H9 (cell line): ENCODE measurements around the gene TCF7L2. TPM values are rescaled to one million over a fixed set of nuclear protein-coding genes. Genes with fewer than 3 reads are reported as not detected.

Experiments used
- DNase-seq: peaks from one replicate; pipeline ENCODE4 v3.0.0-alpha.2; 2017
- H2AFZ ChIP-seq: one replicate; pipeline ENCODE4 v1.6.1; 2013; ENCODE audit warnings: mild to moderate bottlenecking, low read length, control low read depth, moderate library complexity
- H2AK5ac ChIP-seq: 2 replicates; pipeline ENCODE4 v1.6.1; 2013; ENCODE audit warnings: low read length, control low read depth, mixed read lengths; ENCODE audit not compliant: insufficient read length
- H2BK120ac ChIP-seq: one replicate; pipeline ENCODE4 v1.6.1; 2013; ENCODE audit warnings: low read depth, mild to moderate bottlenecking, low read length, control low read depth, inconsistent platforms; ENCODE audit not compliant: poor library complexity, severe bottlenecking
- H2BK12ac ChIP-seq: 2 replicates; pipeline ENCODE4 v1.6.1; 2013; ENCODE audit warnings: low read length, control low read depth, mixed read lengths, low read depth; ENCODE audit not compliant: insufficient read length
- H2BK15ac ChIP-seq: 2 replicates; pipeline ENCODE4 v1.6.1; 2013; ENCODE audit warnings: low read depth, low read length, control low read depth
- H2BK20ac ChIP-seq: one replicate; pipeline ENCODE4 v1.6.1; 2013; ENCODE audit warnings: low read depth, mild to moderate bottlenecking, low read length, control low read depth, inconsistent platforms; ENCODE audit not compliant: poor library complexity, severe bottlenecking
- H2BK5ac ChIP-seq: 2 replicates; pipeline ENCODE4 v1.6.1; 2013; ENCODE audit warnings: low read length, control low read depth, mixed read lengths; ENCODE audit not compliant: insufficient read length
- H3K14ac ChIP-seq: 2 replicates; pipeline ENCODE4 v1.6.1; 2013; ENCODE audit warnings: low read length, control low read depth; ENCODE audit not compliant: insufficient read depth
- H3K18ac ChIP-seq: 2 replicates; pipeline ENCODE4 v1.6.1; 2013; ENCODE audit warnings: low read depth, mild to moderate bottlenecking, mixed read lengths, low read length, control low read depth; ENCODE audit not compliant: insufficient read length
- H3K23ac ChIP-seq: 2 replicates; pipeline ENCODE4 v1.6.1; 2013; ENCODE audit warnings: low read length, control low read depth, mixed read lengths, low read depth; ENCODE audit not compliant: insufficient read length
- H3K23me2 ChIP-seq: 2 replicates; pipeline ENCODE4 v1.6.1; 2013; ENCODE audit warnings: low read depth, mild to moderate bottlenecking, mixed read lengths, low read length, control low read depth; ENCODE audit not compliant: insufficient read length, poor library complexity, severe bottlenecking
- H3K27ac ChIP-seq: 2 replicates; pipeline ENCODE4 v1.5.1; 2013; ENCODE audit warnings: low read length, control low read depth, mixed read lengths, low read depth; ENCODE audit not compliant: insufficient read length
- H3K27me3 ChIP-seq: 2 replicates; pipeline ENCODE4 v1.6.1; 2013; ENCODE audit warnings: low read length, control low read depth, inconsistent platforms; ENCODE audit not compliant: insufficient read depth
- H3K4ac ChIP-seq: 2 replicates; pipeline ENCODE4 v1.6.1; 2013; ENCODE audit warnings: low read depth, mild to moderate bottlenecking, control low read depth, inconsistent platforms, low read length, moderate library complexity
- H3K4me1 ChIP-seq: 2 replicates; pipeline ENCODE4 v1.6.1; 2013; ENCODE audit warnings: low read length, control low read depth, inconsistent platforms; ENCODE audit not compliant: insufficient read depth
- H3K4me2 ChIP-seq: 2 replicates; pipeline ENCODE4 v1.6.1; 2013; ENCODE audit warnings: low read length, control low read depth, mixed read lengths; ENCODE audit not compliant: insufficient read length, insufficient read depth
- H3K56ac ChIP-seq: 2 replicates; pipeline ENCODE4 v1.6.1; 2013; ENCODE audit warnings: low read depth, mild to moderate bottlenecking, mixed read lengths, low read length, control low read depth; ENCODE audit not compliant: insufficient read length
- H3K79me1 ChIP-seq: 2 replicates; pipeline ENCODE4 v1.6.1; 2013; ENCODE audit warnings: low read depth, mild to moderate bottlenecking, moderate library complexity, low read length, control low read depth, inconsistent platforms; ENCODE audit not compliant: insufficient read depth, poor library complexity, severe bottlenecking
- H3K79me2 ChIP-seq: 2 replicates; pipeline ENCODE4 v1.6.1; 2013; ENCODE audit warnings: low read length, control low read depth, inconsistent platforms; ENCODE audit not compliant: insufficient read depth
- H3K9ac ChIP-seq: 2 replicates; pipeline ENCODE4 v1.6.1; 2013; ENCODE audit warnings: low read length, control low read depth, mixed read lengths; ENCODE audit not compliant: insufficient read length; ENCODE audit errors: extremely low read depth
- H3K9me3 ChIP-seq: one replicate; pipeline ENCODE4 v1.6.1; 2013; ENCODE audit warnings: low read depth, low read length, inconsistent platforms; ENCODE audit not compliant: control insufficient read depth
- H3T11ph ChIP-seq: one replicate; pipeline ENCODE4 v1.6.1; 2013; ENCODE audit warnings: mild to moderate bottlenecking, low read length, control low read depth, inconsistent platforms
- H4K20me1 ChIP-seq: one replicate; pipeline ENCODE4 v1.6.1; 2013; ENCODE audit not compliant: control insufficient read depth, insufficient read length, insufficient read depth
- H4K5ac ChIP-seq: 2 replicates; pipeline ENCODE4 v1.6.1; 2013; ENCODE audit warnings: low read depth, mild to moderate bottlenecking, mixed read lengths, low read length, control low read depth; ENCODE audit not compliant: insufficient read length
- H4K8ac ChIP-seq: replicated peaks from 2 replicates; pipeline ENCODE4 v1.6.1; 2013; ENCODE audit warnings: low read length, control low read depth, mixed read lengths, low read depth; ENCODE audit not compliant: insufficient read length
- H4K91ac ChIP-seq: 2 replicates; pipeline ENCODE4 v1.6.1; 2013; ENCODE audit warnings: low read depth, mild to moderate bottlenecking, moderate library complexity, mixed read lengths, low read length, control low read depth; ENCODE audit not compliant: insufficient read length
- H3K27ac Mint-ChIP-seq, 3 experiments: 2 replicates in 2 of 3; 3 replicates in 1 of 3; pipeline ENCODE4 v1.8.0; 2020 to 2021; ENCODE audit warnings: mixed read lengths in 3 of 3, mild to moderate bottlenecking in 1 of 3, moderate library complexity in 1 of 3
- H3K27me3 Mint-ChIP-seq: 2 replicates; pipeline ENCODE4 v1.8.0; 2021; ENCODE audit warnings: low read depth, mild to moderate bottlenecking, moderate library complexity, mixed read lengths
- H3K36me3 Mint-ChIP-seq, 3 experiments: 2 replicates in 2 of 3; 3 replicates in 1 of 3; pipeline ENCODE4 v1.8.0; 2020 to 2021; ENCODE audit warnings: low read depth in 3 of 3, mixed read lengths in 3 of 3; ENCODE audit not compliant: insufficient read depth in 1 of 3
- H3K4me1 Mint-ChIP-seq, 2 experiments: 2 replicates each; pipeline ENCODE4 v1.8.0; 2020; ENCODE audit warnings: mixed read lengths in 2 of 2
- H3K4me3 Mint-ChIP-seq, 2 experiments: 2 replicates in 1 of 2; 3 replicates in 1 of 2; pipeline ENCODE4 v1.8.0; 2020 to 2021; ENCODE audit warnings: mild to moderate bottlenecking in 2 of 2, mixed read lengths in 2 of 2, moderate library complexity in 1 of 2
- H3K9me3 Mint-ChIP-seq, 2 experiments: 2 replicates in 1 of 2; 3 replicates in 1 of 2; pipeline ENCODE4 v1.8.0; 2020; ENCODE audit warnings: mild to moderate bottlenecking in 2 of 2, mixed read lengths in 2 of 2, moderate library complexity in 1 of 2
- CTCF ChIP-seq: fragments of 200-600 bp; sonication (generic); conservative IDR thresholded peaks from 3 replicates; pipeline ENCODE4 v1.8.0; 2021; ENCODE audit warnings: antibody characterized with exemption, mild to moderate bottlenecking
- WGBS: extraction: QIAGEN DNeasy Blood & Tissue Kit; methylation state at CpG from one replicate; pipeline ENCODE4 v1.1.7; 2013; ENCODE audit warnings: missing lambda C conversion rate, low lambda C conversion rate, mixed read lengths; ENCODE audit not compliant: insufficient read length; ENCODE audit errors: extremely low coverage; 5-methylcytosine and 5-hydroxymethylcytosine counted together
- total RNA-seq: library from RNA; stranded (reverse); gene quantifications from 2 replicates; pipeline ENCODE4 v1.2.1, GENCODE V29; 2021

The TCF7L2 gene
- total RNA-seq, 1 experiment from 2014 or later = 71.1 TPM

- no peak overlapping the region for H3K9ac ChIP-seq
- H2BK5ac ChIP-seq = no peak overlapping the region
- no peak overlapping the region for H3K56ac ChIP-seq
- no peak overlapping the region for H3K14ac ChIP-seq
- no peak overlapping the region for H3K18ac ChIP-seq
- H3K27ac ChIP-seq = no peak overlapping the region
- peaks cover 76 to 83% of the 10 kb centered on the region in 2 experiments for H3K4me1 Mint-ChIP-seq
- H4K20me1 ChIP-seq = no peaks in the 10 kb centered on the region
- H3K27me3 ChIP-seq = no peaks in the 10 kb centered on the region
- H3K9me3 Mint-ChIP-seq = no peaks in the 10 kb centered on the region
- peak overlapping the region; percentile 73 for H3K4me2 ChIP-seq
- no peak overlapping the region for H2BK20ac ChIP-seq
- H3K4me3 Mint-ChIP-seq = peak overlapping the region in 1 of 2 experiments; percentile 46; a peak in 3 of 5 replicates
- no peak overlapping the region for H2AK5ac ChIP-seq
- H3K9me3 ChIP-seq = no peaks in the 10 kb centered on the region
- no peak overlapping the region for H2BK120ac ChIP-seq
- no peak overlapping the region for H4K91ac ChIP-seq
- H3K79me1 ChIP-seq = peaks cover 5% of the 10 kb centered on the region
- H3K4ac ChIP-seq = no peak overlapping the region
- H3K27me3 Mint-ChIP-seq = no peaks in the 10 kb centered on the region
- H3K4me1 ChIP-seq = peaks cover 15% of the 10 kb centered on the region; the same call in 1 of the 2 replicates
- H4K8ac ChIP-seq = no peak overlapping the region
- no peak overlapping the region for H2AFZ ChIP-seq
- peaks cover 4% of the 10 kb centered on the region for H3K23me2 ChIP-seq
- no CpG with 5 or more reads among the region's 6 CpGs for WGBS
- H3K79me2 ChIP-seq = peaks cover 6% of the 10 kb centered on the region; the same call in 1 of the 2 replicates
- no peak for TF ChIP-seq CTCF
- no peak overlapping the region for H2BK12ac ChIP-seq
- H3K27ac Mint-ChIP-seq = no peak overlapping the region
- no peak overlapping the region for H4K5ac ChIP-seq
- no peak for DNase-seq
- H3T11ph ChIP-seq = no peak overlapping the region
- H3K23ac ChIP-seq = no peak overlapping the region
- no peak overlapping the region for H2BK15ac ChIP-seq
- no peaks in the 10 kb centered on the region for H3K36me3 Mint-ChIP-seq
These were observed 175.6 kb downstream of the TCF7L2 start for GRCh38 chr10:113125612-113126011.
